GM12878 (cell line): ENCODE results near the gene FBLN1. TPM values are rescaled to one million over a fixed set of nuclear protein-coding genes. Genes with fewer than 3 reads are reported as not detected.

Experiments used
- ATAC-seq: fragments of 200-7000 bp; cut with Tn5 transposase; 3 replicates; pipeline ENCODE4 v1.9.1; 2020; ENCODE audit warnings: mild to moderate bottlenecking, moderate library complexity
- BruUV-seq: library from RNA; stranded (reverse); fragments of 400-500 nt; replicated peaks from 2 replicates; lab custom pipeline; 2021; lab: Mats Ljungman, UMichigan
- CTCF ChIA-PET: fragments of 300-600 bp; sonication (Branson Sonifier 250); formaldehyde crosslinking; extraction: SDS; loops from one replicate; lab custom pipeline; 2021; ENCODE audit warnings: inconsistent platforms; lab: Yijun Ruan, JAX
- POLR2A ChIA-PET: fragments of 350-600 bp; formaldehyde crosslinking; extraction: SDS; loops from one replicate; lab custom pipeline; 2021; ENCODE audit warnings: inconsistent platforms; lab: Charles Lee
- RAD21 ChIA-PET: fragments of 300-600 bp; sonication (Branson Sonifier 250); formaldehyde crosslinking; loops from one replicate; lab custom pipeline; 2023; ENCODE audit warnings: antibody characterized with exemption; ENCODE audit not compliant: unreplicated experiment; lab: Charles Lee
- SMC1A ChIA-PET: fragments of 300-600 bp; sonication (Branson Sonifier 250); formaldehyde crosslinking; loops from one replicate; lab custom pipeline; 2023; ENCODE audit not compliant: unreplicated experiment, uncharacterized antibody; lab: Charles Lee
- DNase-seq: peaks from one replicate; pipeline ENCODE4 v3.0.0-alpha.2; 2011; ENCODE audit warnings: low read depth, low spot score
- FAIRE-seq: peaks from 3 replicates; lab custom pipeline; 2011; peaks lifted over from hg19 to GRCh38; lab: Jason Lieb, UNC
- H2AFZ ChIP-seq: 2 replicates; pipeline ENCODE4 v1.6.0; 2011; ENCODE audit warnings: low read depth, low read length, control low read depth; ENCODE audit not compliant: control insufficient read depth
- H3K27ac ChIP-seq: 2 replicates; pipeline ENCODE4 v1.5.1; 2011; ENCODE audit warnings: control low read depth; ENCODE audit not compliant: control insufficient read depth, insufficient read depth
- H3K27me3 ChIP-seq, 2 experiments: replicated peaks in 1 of 2; 2 replicates each; pipeline versions ENCODE4 v1.6.0 to v1.6.1; 2011; ENCODE audit warnings: low read length in 1 of 2; ENCODE audit not compliant: control insufficient read depth in 2 of 2, insufficient read depth in 2 of 2
- H3K36me3 ChIP-seq, 2 experiments: 2 replicates each; pipeline ENCODE4 v1.5.1; 2011; ENCODE audit warnings: low read length in 1 of 2; ENCODE audit not compliant: control insufficient read depth in 2 of 2, insufficient read depth in 2 of 2
- H3K4me1 ChIP-seq: 2 replicates; pipeline ENCODE4 v1.6.1; 2011; ENCODE audit warnings: mild to moderate bottlenecking, low read length, moderate library complexity, mixed read lengths; ENCODE audit not compliant: control insufficient read depth, insufficient read depth
- H3K4me2 ChIP-seq: 2 replicates; pipeline ENCODE4 v1.6.0; 2011; ENCODE audit warnings: control low read depth; ENCODE audit not compliant: control insufficient read depth, insufficient read depth
- H3K4me3 ChIP-seq: fragments of 200-600 bp; sonication (generic); 2 replicates; pipeline ENCODE4 v1.5.1; 2016
- H3K79me2 ChIP-seq: 2 replicates; pipeline ENCODE4 v1.6.0; 2011; ENCODE audit warnings: low read length; ENCODE audit not compliant: control insufficient read depth, insufficient read depth
- H3K9ac ChIP-seq: 2 replicates; pipeline ENCODE4 v1.8.0; 2011; ENCODE audit warnings: low read length, control low read depth, mixed read lengths; ENCODE audit not compliant: control insufficient read depth, insufficient read depth
- H3K9me3 ChIP-seq: replicated peaks from 3 replicates; pipeline ENCODE4 v1.5.1; 2011; ENCODE audit warnings: mild to moderate bottlenecking, low read length; ENCODE audit not compliant: control insufficient read depth, insufficient read depth
- H4K20me1 ChIP-seq: 2 replicates; pipeline ENCODE4 v1.6.0; 2011; ENCODE audit not compliant: control insufficient read depth, insufficient read depth
- CBX5 ChIP-seq: sonication (generic); IDR thresholded peaks from 2 replicates; pipeline ENCODE4 v1.6.1; 2016; ENCODE audit warnings: low read depth, moderate library complexity, mild to moderate bottlenecking, inconsistent platforms
- CEBPB ChIP-seq, 2 experiments: fragments of 150-350 bp in 1 of 2; IDR thresholded peaks; 2 replicates each; pipeline ENCODE4 v1.6.1; 2012 to 2014; ENCODE audit warnings: low read depth in 2 of 2, low read length in 2 of 2, borderline replicate concordance in 1 of 2, inconsistent platforms in 1 of 2
- EZH2 ChIP-seq: IDR thresholded peaks from 2 replicates; pipeline ENCODE4 v1.6.1; 2012; ENCODE audit warnings: low read depth, mild to moderate bottlenecking, control low read depth, inconsistent platforms, low read length, borderline replicate concordance; ENCODE audit not compliant: control insufficient read depth
- NFYB ChIP-seq: IDR thresholded peaks from 2 replicates; pipeline ENCODE4 v1.6.1; 2011; ENCODE audit warnings: low read depth, mild to moderate bottlenecking, low read length, improper control_type of control experiment, moderate library complexity; ENCODE audit not compliant: insufficient read depth
- SIX5 ChIP-seq: IDR thresholded peaks from 2 replicates; pipeline ENCODE4 v1.6.1; 2011; ENCODE audit warnings: mild to moderate bottlenecking, low read depth, low read length, moderate library complexity; ENCODE audit not compliant: severe bottlenecking
- STAT1 ChIP-seq: fragments of 450-650 bp; conservative IDR thresholded peaks from 2 replicates; pipeline ENCODE4 v1.6.1; 2014; ENCODE audit warnings: antibody characterized with exemption, mild to moderate bottlenecking
- USF1 ChIP-seq: IDR thresholded peaks from 2 replicates; pipeline ENCODE4 v1.6.1; 2011; ENCODE audit warnings: borderline replicate concordance, low read depth, mild to moderate bottlenecking, moderate library complexity, mixed read lengths, low read length; ENCODE audit not compliant: insufficient read depth; ENCODE audit errors: extremely low read length
- ZNF622 ChIP-seq: fragments of 450-650 bp; IDR thresholded peaks from 2 replicates; pipeline ENCODE4 v1.6.1; 2017; ENCODE audit warnings: mild to moderate bottlenecking, inconsistent platforms
- WGBS: methylation state at CpG from one replicate; pipeline ENCODE4 v1.1.6; 2016; ENCODE audit warnings: low lambda C conversion rate; ENCODE audit not compliant: insufficient replicate concordance, insufficient coverage; ENCODE audit errors: missing lambda C conversion rate; 5-methylcytosine and 5-hydroxymethylcytosine counted together
- in situ Hi-C: fragments of 300-500 bp; cut with MboI; formaldehyde crosslinking; loops from 9 replicates; pipeline ENCODE4 v1.14.3; 2018; ENCODE audit warnings: mixed read lengths
- intact Hi-C: fragments of 100-400 bp; cut with micrococcal nuclease; formaldehyde crosslinking; loops from one replicate; pipeline ENCODE4 v1.14.2; 2022; ENCODE audit not compliant: unreplicated experiment
- polyA plus RNA-seq, 11 experiments: library from polyadenylated mRNA; depleted of rRNA in 4 of 11; unstranded in 6 of 11; stranded (reverse) in 5 of 11; fragments of >200 nt; fragmentation: Nextera tagmentation in 4 of 11; fragmentation: Illumina TruSeq in 1 of 11; extraction: Ambion mirVana in 4 of 11; extraction: Trizol in 1 of 11; gene quantifications; 1 replicate in 1 of 11; 2 replicates in 10 of 11; pipeline versions ENCODE4 v1.2.1 to v1.2.3, GENCODE V29; 2011 to 2016; ENCODE audit warnings: inconsistent platforms in 2 of 11, missing spikeins in 2 of 11, low read depth in 1 of 11
- total RNA-seq, 4 experiments: library from RNA; depleted of rRNA in 3 of 4; stranded (reverse); fragments of >200 nt in 3 of 4; fragmentation: Illumina TruSeq in 1 of 4; extraction: Trizol in 1 of 4; gene quantifications; 2 replicates each; pipeline versions ENCODE4 v1.2.1 to v1.2.3, GENCODE V29; 2013 to 2021

The FBLN1 gene
- total and polyA plus RNA-seq, 10 of the 15 experiments (the other 5 are each of a cell fraction or from before 2014, with no cell fraction given), result 0.20 to 0.51 TPM; not detected in 8

GRCh38 chr22:45639747-45640102 is 137.0 kb downstream of the FBLN1 start:
- H3K4me2 ChIP-seq, result no peak overlapping the region
- peaks cover 5% of the 10 kb centered on the region; the same call in 1 of the 2 replicates for H3K4me1 ChIP-seq
- TF ChIP-seq STAT1 (no peak), USF1 (no peak)
- no peaks in the 10 kb centered on the region for H3K9me3 ChIP-seq
- no peak overlapping the region; the same call in 1 of the 2 replicates for H2AFZ ChIP-seq
- BruUV-seq, result no TSS peak
- H3K4me3 ChIP-seq, result no peak overlapping the region
- no peak for FAIRE-seq
- no peaks in the 10 kb centered on the region for H4K20me1 ChIP-seq
- H3K27me3 ChIP-seq, result peaks cover 2 to 3% of the 10 kb centered on the region in 2 experiments; a peak in 2 of 4 replicates
- no peak for DNase-seq
- WGBS, result 28% methylated on average over 7 of the region's 7 CpGs
- SMC1A ChIA-PET, result no interaction called here
- intact Hi-C loops (loop anchor here (10.0 kb wide), 1 partner anchor 225 kb away; no protein-coding TSS in a partner anchor), in situ Hi-C loops (loop anchor here (5.0 kb wide), 1 partner anchor 328 kb away; no protein-coding TSS in a partner anchor)
- no peak overlapping the region for H3K27ac ChIP-seq
- CTCF ChIA-PET, result no interaction called here
- POLR2A ChIA-PET, result no interaction called here
- RAD21 ChIA-PET, result interaction anchor here (0.6 kb wide), 1 partner anchor 50 kb away, joined by 4 read pairs; no protein-coding TSS in a partner anchor
- no peak for ATAC-seq
- H3K36me3 ChIP-seq, result no peaks in the 10 kb centered on the region
- H3K79me2 ChIP-seq, result no peaks in the 10 kb centered on the region
- no peak overlapping the region for H3K9ac ChIP-seq

- intact Hi-C loops (loop anchor here (10.0 kb wide), 1 partner anchor 224 kb away; no protein-coding TSS in a partner anchor), in situ Hi-C loops (loop anchor here (5.0 kb wide), 1 partner anchor 327 kb away; no protein-coding TSS in a partner anchor)
- Histone ChIP-seq H3K9ac (no peak overlapping the region), H3K79me2 (no peaks in the 10 kb centered on the region), H4K20me1 (no peaks in the 10 kb centered on the region), H3K27me3 (peaks cover 2 to 3% of the 10 kb centered on the region in 2 experiments; a peak in 2 of 4 replicates), H3K27ac (no peak overlapping the region), H3K36me3 (no peaks in the 10 kb centered on the region), H3K9me3 (no peaks in the 10 kb centered on the region), H3K4me2 (no peak overlapping the region), H2AFZ (no peak overlapping the region), H3K4me1 (peaks cover 5% of the 10 kb centered on the region; the same call in 1 of the 2 replicates), H3K4me3 (no peak overlapping the region)
- POLR2A ChIA-PET, result no interaction called here
- no peak for ATAC-seq
- no TSS peak for BruUV-seq
- DNase-seq, result no peak
- TF ChIP-seq ZNF622 (no peak), CBX5 (no peak), CEBPB (IDR thresholded peaks at IDR 0.05; ENCODE audit: borderline replicate concordance in 1 of 2, low read depth in 2 of 2, low read length in 2 of 2) (no peak), NFYB (no peak), EZH2 (no peak), SIX5 (no peak)
- WGBS, result 12% methylated on average over 7 of the region's 7 CpGs
- CTCF ChIA-PET, result no interaction called here
- SMC1A ChIA-PET, result no interaction called here
- FAIRE-seq, result no peak
- RAD21 ChIA-PET, result interaction anchor here (0.6 kb wide), 1 partner anchor 49 kb away, joined by 4 read pairs; no protein-coding TSS in a partner anchor
Measured at GRCh38 chr22:45640291-45640940, 137.7 kb downstream of the FBLN1 start.
